K562 (cell line): Measurements from ENCODE around the gene PSMA5. TPM values are rescaled to one million over a fixed set of nuclear protein-coding genes. Genes with fewer than 3 reads are reported as not detected.

Experiments
- ARHGAP35 ChIP-seq: fragments of 450-650 bp; IDR thresholded peaks from 2 replicates; pipeline ENCODE4 v1.6.1; 2018; ENCODE audit not compliant: partially characterized antibody
- CBFA2T3 ChIP-seq: fragments of 450-650 bp; IDR thresholded peaks from 2 replicates; pipeline ENCODE4 v1.6.1; 2017
- GTF2A2 ChIP-seq: IDR thresholded peaks from 2 replicates; pipeline ENCODE4 v1.6.1; 2016; ENCODE audit warnings: mild to moderate bottlenecking, missing genetic modification characterization, missing compliant biosample characterization
- IRF9 ChIP-seq: fragments of 450-650 bp; IDR thresholded peaks from 2 replicates; pipeline ENCODE4 v1.6.1; 2016; ENCODE audit warnings: missing biosample characterization, missing genetic modification characterization
- KAT7 ChIP-seq: sonication (generic); formaldehyde crosslinking; IDR thresholded peaks from 2 replicates; pipeline ENCODE4 v1.8.0; 2022; ENCODE audit warnings: missing genetic modification reagents, mild to moderate bottlenecking, borderline replicate concordance
- KDM4B ChIP-seq, 2 experiments: fragments of 450-650 bp in 1 of 2; sonication (generic) in 1 of 2; IDR thresholded peaks; 2 replicates each; pipeline ENCODE4 v1.6.1; 2016 to 2017; ENCODE audit warnings: borderline replicate concordance in 2 of 2, antibody characterized with exemption in 1 of 2, low read depth in 1 of 2, mild to moderate bottlenecking in 1 of 2
- L3MBTL2 ChIP-seq: fragments of 450-650 bp; IDR thresholded peaks from 2 replicates; pipeline ENCODE4 v1.6.1; 2016; ENCODE audit warnings: mild to moderate bottlenecking, moderate library complexity
- MEIS2 ChIP-seq: fragments of 450-650 bp; IDR thresholded peaks from 2 replicates; pipeline ENCODE4 v1.6.1; 2014; ENCODE audit warnings: mild to moderate bottlenecking; ENCODE audit not compliant: partially characterized antibody
- NBN ChIP-seq: fragments of 450-650 bp; IDR thresholded peaks from 2 replicates; pipeline ENCODE4 v1.6.1; 2016; ENCODE audit warnings: low read depth, mild to moderate bottlenecking
- U2AF2 ChIP-seq: fragments of 200-400 bp; formaldehyde crosslinking; optimal IDR thresholded peaks from 2 replicates; pipeline ENCODE3; 2017; ENCODE audit warnings: low read depth, mild to moderate bottlenecking, low read length
- XRCC5 ChIP-seq: fragments of 200-400 bp; formaldehyde crosslinking; IDR thresholded peaks from 2 replicates; pipeline ENCODE4 v1.6.1; 2017; ENCODE audit warnings: low read depth, mild to moderate bottlenecking, low read length
- ZSCAN29 ChIP-seq: fragments of 450-650 bp; IDR thresholded peaks from 2 replicates; pipeline ENCODE4 v1.6.1; 2017
- polyA plus RNA-seq, 8 experiments: library from polyadenylated mRNA; depleted of rRNA in 4 of 8; stranded (reverse) in 5 of 8; unstranded in 3 of 8; fragments of >200 nt; fragmentation: Nextera tagmentation in 2 of 8; fragmentation: Illumina TruSeq in 1 of 8; extraction: Ambion mirVana in 2 of 8; extraction: Trizol in 1 of 8; gene quantifications; 2 replicates each; pipeline versions ENCODE4 v1.2.1 to v1.2.3, GENCODE V29; 2011 to 2014; ENCODE audit warnings: inconsistent platforms in 1 of 8, missing spikeins in 1 of 8
- total RNA-seq, 7 experiments: library from RNA; depleted of rRNA in 6 of 7; stranded (reverse); fragments of >200 nt in 6 of 7; fragmentation: Illumina TruSeq in 2 of 7; extraction: Trizol in 2 of 7; gene quantifications; 2 replicates each; pipeline versions ENCODE4 v1.2.1 to v1.2.3, GENCODE V29; 2011 to 2021; ENCODE audit warnings: low replicate concordance in 1 of 7
- TF ChIP-seq, protein P1 (sequence below): fragments of 200-600 bp; sonication (generic); IDR thresholded peaks from one replicate; pipeline ENCODE4 v1.6.1; 2012; ENCODE audit warnings: mild to moderate bottlenecking, low read depth, low read length, inconsistent platforms

PSMA5 gene
- total and polyA plus RNA-seq, 9 of the 15 experiments (the other 6 are each of a cell fraction or from before 2014, with no cell fraction given) = 82.6 to 542 (median 287) TPM

DNA sequence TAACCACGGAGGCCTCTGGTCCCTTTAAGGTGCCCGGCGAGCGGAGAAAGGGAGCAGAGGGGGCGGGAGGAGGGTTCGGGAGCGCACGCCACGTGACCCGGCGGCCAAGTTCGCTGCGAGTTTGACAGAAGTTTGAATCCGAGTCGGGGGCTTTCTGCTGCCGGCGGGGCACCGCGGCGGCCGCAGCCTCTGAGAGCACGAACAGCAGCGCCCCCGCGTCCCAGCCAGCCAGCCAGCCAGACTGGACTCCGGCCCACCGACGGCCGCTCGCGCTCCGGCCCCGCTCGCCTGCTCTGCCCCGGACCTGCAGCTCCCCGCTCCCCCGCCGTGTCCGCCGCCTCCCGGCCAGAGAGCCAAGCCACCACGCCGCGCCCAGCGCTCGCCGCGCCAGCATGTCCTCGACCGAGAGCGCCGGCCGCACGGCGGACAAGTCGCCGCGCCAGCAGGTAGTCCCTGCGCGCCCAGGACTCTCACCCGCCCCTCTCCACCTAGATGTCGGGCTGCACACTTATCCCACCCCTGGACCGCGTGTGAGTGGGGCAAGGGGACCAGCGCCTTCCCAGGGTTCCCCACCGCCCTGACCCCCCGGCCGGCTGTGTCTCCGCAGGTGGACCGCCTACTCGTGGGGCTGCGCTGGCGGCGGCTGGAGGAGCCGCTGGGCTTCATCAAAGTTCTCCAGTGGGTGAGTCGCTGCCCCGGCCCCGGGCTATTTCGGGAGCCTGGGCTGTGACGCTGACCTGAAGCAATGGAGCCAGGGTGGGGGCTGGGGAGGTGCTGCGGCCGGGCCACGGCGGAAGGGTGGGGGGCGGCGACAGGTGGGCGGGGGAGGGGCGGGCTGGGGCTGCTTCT is 40.4 kb upstream of the PSMA5 start, which contains the start of gene SYPL2 (continued):
- TF ChIP-seq, protein P1, sequence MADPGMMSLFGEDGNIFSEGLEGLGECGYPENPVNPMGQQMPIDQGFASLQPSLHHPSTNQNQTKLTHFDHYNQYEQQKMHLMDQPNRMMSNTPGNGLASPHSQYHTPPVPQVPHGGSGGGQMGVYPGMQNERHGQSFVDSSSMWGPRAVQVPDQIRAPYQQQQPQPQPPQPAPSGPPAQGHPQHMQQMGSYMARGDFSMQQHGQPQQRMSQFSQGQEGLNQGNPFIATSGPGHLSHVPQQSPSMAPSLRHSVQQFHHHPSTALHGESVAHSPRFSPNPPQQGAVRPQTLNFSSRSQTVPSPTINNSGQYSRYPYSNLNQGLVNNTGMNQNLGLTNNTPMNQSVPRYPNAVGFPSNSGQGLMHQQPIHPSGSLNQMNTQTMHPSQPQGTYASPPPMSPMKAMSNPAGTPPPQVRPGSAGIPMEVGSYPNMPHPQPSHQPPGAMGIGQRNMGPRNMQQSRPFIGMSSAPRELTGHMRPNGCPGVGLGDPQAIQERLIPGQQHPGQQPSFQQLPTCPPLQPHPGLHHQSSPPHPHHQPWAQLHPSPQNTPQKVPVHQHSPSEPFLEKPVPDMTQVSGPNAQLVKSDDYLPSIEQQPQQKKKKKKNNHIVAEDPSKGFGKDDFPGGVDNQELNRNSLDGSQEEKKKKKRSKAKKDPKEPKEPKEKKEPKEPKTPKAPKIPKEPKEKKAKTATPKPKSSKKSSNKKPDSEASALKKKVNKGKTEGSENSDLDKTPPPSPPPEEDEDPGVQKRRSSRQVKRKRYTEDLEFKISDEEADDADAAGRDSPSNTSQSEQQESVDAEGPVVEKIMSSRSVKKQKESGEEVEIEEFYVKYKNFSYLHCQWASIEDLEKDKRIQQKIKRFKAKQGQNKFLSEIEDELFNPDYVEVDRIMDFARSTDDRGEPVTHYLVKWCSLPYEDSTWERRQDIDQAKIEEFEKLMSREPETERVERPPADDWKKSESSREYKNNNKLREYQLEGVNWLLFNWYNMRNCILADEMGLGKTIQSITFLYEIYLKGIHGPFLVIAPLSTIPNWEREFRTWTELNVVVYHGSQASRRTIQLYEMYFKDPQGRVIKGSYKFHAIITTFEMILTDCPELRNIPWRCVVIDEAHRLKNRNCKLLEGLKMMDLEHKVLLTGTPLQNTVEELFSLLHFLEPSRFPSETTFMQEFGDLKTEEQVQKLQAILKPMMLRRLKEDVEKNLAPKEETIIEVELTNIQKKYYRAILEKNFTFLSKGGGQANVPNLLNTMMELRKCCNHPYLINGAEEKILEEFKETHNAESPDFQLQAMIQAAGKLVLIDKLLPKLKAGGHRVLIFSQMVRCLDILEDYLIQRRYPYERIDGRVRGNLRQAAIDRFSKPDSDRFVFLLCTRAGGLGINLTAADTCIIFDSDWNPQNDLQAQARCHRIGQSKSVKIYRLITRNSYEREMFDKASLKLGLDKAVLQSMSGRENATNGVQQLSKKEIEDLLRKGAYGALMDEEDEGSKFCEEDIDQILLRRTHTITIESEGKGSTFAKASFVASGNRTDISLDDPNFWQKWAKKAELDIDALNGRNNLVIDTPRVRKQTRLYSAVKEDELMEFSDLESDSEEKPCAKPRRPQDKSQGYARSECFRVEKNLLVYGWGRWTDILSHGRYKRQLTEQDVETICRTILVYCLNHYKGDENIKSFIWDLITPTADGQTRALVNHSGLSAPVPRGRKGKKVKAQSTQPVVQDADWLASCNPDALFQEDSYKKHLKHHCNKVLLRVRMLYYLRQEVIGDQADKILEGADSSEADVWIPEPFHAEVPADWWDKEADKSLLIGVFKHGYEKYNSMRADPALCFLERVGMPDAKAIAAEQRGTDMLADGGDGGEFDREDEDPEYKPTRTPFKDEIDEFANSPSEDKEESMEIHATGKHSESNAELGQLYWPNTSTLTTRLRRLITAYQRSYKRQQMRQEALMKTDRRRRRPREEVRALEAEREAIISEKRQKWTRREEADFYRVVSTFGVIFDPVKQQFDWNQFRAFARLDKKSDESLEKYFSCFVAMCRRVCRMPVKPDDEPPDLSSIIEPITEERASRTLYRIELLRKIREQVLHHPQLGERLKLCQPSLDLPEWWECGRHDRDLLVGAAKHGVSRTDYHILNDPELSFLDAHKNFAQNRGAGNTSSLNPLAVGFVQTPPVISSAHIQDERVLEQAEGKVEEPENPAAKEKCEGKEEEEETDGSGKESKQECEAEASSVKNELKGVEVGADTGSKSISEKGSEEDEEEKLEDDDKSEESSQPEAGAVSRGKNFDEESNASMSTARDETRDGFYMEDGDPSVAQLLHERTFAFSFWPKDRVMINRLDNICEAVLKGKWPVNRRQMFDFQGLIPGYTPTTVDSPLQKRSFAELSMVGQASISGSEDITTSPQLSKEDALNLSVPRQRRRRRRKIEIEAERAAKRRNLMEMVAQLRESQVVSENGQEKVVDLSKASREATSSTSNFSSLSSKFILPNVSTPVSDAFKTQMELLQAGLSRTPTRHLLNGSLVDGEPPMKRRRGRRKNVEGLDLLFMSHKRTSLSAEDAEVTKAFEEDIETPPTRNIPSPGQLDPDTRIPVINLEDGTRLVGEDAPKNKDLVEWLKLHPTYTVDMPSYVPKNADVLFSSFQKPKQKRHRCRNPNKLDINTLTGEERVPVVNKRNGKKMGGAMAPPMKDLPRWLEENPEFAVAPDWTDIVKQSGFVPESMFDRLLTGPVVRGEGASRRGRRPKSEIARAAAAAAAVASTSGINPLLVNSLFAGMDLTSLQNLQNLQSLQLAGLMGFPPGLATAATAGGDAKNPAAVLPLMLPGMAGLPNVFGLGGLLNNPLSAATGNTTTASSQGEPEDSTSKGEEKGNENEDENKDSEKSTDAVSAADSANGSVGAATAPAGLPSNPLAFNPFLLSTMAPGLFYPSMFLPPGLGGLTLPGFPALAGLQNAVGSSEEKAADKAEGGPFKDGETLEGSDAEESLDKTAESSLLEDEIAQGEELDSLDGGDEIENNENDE = no peak
- TF ChIP-seq L3MBTL2 (peak; percentile 57), MEIS2 (no peak), GTF2A2 (tag) (no peak), XRCC5 (no peak), ZSCAN29 (no peak), KDM4B (IDR thresholded peaks at IDR 0.05; ENCODE audit: borderline replicate concordance in 2 of 2, low read depth in 1 of 2) (no peak), U2AF2 (no peak), ARHGAP35 (no peak), CBFA2T3 (no peak), NBN (no peak), IRF9 (no peak), KAT7 (no peak)
